ENCODE results near the gene MPRIP. TPM values are rescaled to one million over a fixed set of nuclear protein-coding genes. Genes with fewer than 3 reads are reported as not detected.
A peak's percentile ranks its signal among the peaks of the same experiment; 100 is the strongest.
"Not testable (repeated sequence)": the region's sequence is repeated elsewhere in the genome, so short reads cannot be mapped to it uniquely, and the experiment has no call there.

The MPRIP gene
- total and polyA plus RNA-seq, 7 donors, result 43.2 to 113 (median 77.4) TPM

GRCh38 chr17:17015230-17015629 lies 27.0 kb upstream of the MPRIP start:
- no peak overlapping the region for H3K4me3 ChIP-seq
- no peak overlapping the region for H3K27ac ChIP-seq
- no peaks in the 10 kb centered on the region for H3K4me1 ChIP-seq
- intact Hi-C loops (cut with DNase I), result no loop called here
- no peak for DNase-seq
- no peaks in the 10 kb centered on the region for H3K27me3 ChIP-seq
- TF ChIP-seq EP300 (IDR thresholded peaks at IDR 0.05) (no peak), CTCF (IDR thresholded peaks at IDR 0.05) (no peak), POLR2A (IDR thresholded peaks at IDR 0.05) (no peak), POLR2AphosphoS5 (IDR thresholded peaks at IDR 0.05) (no peak)
- no peaks in the 10 kb centered on the region for H3K36me3 ChIP-seq
- 92% methylated on average over 6 of the region's 6 CpGs for WGBS, 2 donors
- H3K9me3 ChIP-seq, result no peaks in the 10 kb centered on the region

- peak; percentile 19 for DNase-seq
Observed at GRCh38 chr17:17016199-17017197, 25.8 kb upstream of the MPRIP start.

GRCh38 chr17:17017343-17018014 lies 24.8 kb upstream of the MPRIP start:
- Histone ChIP-seq H3K9me3 (no peaks in the 10 kb centered on the region), H3K27me3 (no peaks in the 10 kb centered on the region), H3K4me3 (no peak overlapping the region), H3K27ac (no peak overlapping the region), H3K36me3 (no peaks in the 10 kb centered on the region), H3K4me1 (no peaks in the 10 kb centered on the region)
- peak; percentile 18 for DNase-seq
- intact Hi-C loops (cut with DNase I), result no loop called here
- TF ChIP-seq CTCF (IDR thresholded peaks at IDR 0.05) (no peak), EP300 (IDR thresholded peaks at IDR 0.05) (no peak), POLR2A (IDR thresholded peaks at IDR 0.05) (no peak), POLR2AphosphoS5 (IDR thresholded peaks at IDR 0.05) (no peak)
- 90 to 91% methylated on average over 8 of the region's 8 CpGs for WGBS, 2 donors

More at GRCh38 chr17:17016199-17017197, 25.8 kb upstream of the MPRIP start:
- intact Hi-C loops (cut with DNase I); H3K9me3 ChIP-seq; H3K36me3 ChIP-seq; H3K27ac ChIP-seq; H3K4me1 ChIP-seq; H3K4me3 ChIP-seq; H3K27me3 ChIP-seq: not testable (repeated sequence)
- 76 to 79% methylated on average over 8 of the region's 8 CpGs for WGBS, 2 donors

GRCh38 chr17:17018021-17018441 lies 24.2 kb upstream of the MPRIP start:
- intact Hi-C loops (cut with DNase I), result no loop called here
- no peaks in the 10 kb centered on the region for H3K36me3 ChIP-seq
- H3K4me1 ChIP-seq, result no peaks in the 10 kb centered on the region
- H3K9me3 ChIP-seq, result no peaks in the 10 kb centered on the region
- DNase-seq, result peak; percentile 35
- H3K27me3 ChIP-seq, result no peaks in the 10 kb centered on the region
- H3K27ac ChIP-seq, result no peak overlapping the region
- WGBS, 2 donors, result 66 to 86% methylated on average over 11 of the region's 11 CpGs
- TF ChIP-seq CTCF (IDR thresholded peaks at IDR 0.05) (no peak), POLR2A (IDR thresholded peaks at IDR 0.05) (no peak), EP300 (IDR thresholded peaks at IDR 0.05) (no peak), POLR2AphosphoS5 (IDR thresholded peaks at IDR 0.05) (no peak)
- no peak overlapping the region for H3K4me3 ChIP-seq

All from sigmoid colon (tissue), 7 donors.